ENCODE measurements around the gene DHDH. TPM values are rescaled to one million over a fixed set of nuclear protein-coding genes. Genes with fewer than 3 reads are reported as not detected.

DHDH gene
- total RNA-seq, 1 donor from 2014 or later = not detected

DNA sequence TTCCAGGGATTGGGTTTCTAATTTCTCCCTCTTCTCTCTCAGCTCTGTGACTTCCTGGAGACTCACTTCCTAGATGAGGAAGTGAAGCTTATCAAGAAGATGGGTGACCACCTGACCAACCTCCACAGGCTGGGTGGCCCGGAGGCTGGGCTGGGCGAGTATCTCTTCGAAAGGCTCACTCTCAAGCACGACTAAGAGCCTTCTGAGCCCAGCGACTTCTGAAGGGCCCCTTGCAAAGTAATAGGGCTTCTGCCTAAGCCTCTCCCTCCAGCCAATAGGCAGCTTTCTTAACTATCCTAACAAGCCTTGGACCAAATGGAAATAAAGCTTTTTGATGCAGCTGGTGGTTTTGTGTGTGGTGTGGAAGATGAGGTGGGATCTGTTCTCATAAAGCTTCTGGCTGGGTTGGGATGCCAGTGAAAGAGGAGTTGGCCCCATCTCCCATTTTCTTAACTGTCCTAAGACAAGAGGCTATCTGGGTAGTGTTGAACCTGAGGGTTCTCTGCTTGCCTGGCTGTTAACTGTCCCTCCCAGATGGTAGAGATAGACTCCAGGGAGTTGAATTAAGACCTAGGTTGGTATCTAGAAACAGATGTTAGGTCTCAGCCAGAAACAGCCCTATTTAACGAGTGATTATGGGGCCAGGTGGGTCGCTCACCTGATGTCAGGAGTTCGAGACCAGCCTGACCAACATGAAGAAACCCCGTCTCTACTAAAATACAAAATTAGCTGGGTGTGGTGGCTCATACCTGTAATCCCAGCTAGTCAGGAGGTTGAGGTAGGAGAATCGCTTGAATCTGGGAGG lies 33.2 kb downstream of the DHDH start:
- DNase-seq (ENCODE audit: low read depth in 2 of 2) = no peak

DNA sequence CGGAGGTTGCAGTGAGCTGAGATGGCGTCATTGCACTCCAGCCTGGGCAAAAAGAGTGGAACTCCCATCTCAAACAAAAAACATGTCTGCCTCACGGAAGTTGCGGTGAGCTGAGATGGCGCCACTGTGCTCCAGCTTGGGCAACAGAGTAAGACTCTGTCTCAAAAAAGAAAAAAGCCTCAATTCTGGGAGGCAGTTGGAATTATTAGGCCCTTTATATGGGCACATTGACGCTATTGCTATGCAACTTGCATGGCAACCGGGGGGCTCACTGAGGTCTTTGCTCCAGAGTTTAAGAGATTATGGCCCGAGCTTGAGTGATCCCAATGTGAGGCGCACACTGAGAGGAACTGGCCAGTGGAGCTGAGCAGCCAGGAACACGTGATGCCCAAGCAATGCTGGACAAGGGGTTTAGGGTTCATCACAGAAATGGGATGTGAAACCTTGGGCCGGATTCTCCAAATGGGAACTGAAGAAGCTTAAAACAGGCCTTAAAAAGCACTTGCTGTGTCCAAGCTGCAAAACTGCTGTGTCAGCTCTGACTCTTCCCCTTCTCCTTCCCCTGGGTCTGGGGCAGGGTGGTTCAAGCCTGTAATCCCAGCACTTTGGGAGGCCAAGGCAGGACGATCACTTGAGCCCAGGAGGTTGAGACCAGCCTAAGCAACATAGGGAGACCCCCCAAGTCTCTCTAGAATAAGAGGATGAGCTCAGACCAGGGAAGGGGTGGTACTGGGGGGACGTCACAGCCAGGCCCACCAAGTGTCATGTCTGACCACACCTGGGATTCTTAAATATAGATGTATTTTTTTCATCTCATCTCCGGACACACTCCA lies 34.1 kb downstream of the DHDH start:
- no peak for DNase-seq (ENCODE audit: low read depth in 2 of 2)

DNA sequence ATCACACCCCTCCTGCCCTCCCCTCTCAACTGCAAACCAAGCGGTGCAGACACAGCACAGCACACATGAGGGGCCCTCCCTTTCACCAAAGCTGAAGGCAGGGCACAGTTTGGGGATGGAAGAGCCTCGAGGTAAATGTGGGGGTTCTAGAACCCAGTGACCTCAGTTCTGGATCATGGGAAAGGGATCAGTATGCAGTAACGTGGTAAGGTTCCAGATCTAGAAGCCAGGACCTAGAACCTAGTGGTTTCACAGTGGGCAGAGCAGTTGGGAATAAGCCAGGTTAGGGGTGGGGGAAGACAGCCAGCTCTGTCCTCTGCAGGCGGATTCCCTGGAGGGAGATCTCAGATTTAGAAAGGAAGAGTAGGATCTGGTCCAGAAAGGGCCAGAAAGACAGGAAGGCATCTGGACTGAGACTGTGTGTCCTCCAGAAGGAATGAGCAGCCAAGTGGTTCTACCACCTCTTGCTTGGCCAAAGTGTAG lies 34.7 kb downstream of the DHDH start:
- DNase-seq (ENCODE audit: low read depth in 2 of 2) = no peak

- no peak for DNase-seq (ENCODE audit: low read depth in 2 of 2)
Observed at GRCh38 chr19:48968813-48969218, 35.3 kb downstream of the DHDH start.

- peak in 1 of 2 donors; percentile 48 for DNase-seq (ENCODE audit: low read depth in 2 of 2)
Observed at GRCh38 chr19:48969276-48970138, 36.0 kb downstream of the DHDH start.

DNA sequence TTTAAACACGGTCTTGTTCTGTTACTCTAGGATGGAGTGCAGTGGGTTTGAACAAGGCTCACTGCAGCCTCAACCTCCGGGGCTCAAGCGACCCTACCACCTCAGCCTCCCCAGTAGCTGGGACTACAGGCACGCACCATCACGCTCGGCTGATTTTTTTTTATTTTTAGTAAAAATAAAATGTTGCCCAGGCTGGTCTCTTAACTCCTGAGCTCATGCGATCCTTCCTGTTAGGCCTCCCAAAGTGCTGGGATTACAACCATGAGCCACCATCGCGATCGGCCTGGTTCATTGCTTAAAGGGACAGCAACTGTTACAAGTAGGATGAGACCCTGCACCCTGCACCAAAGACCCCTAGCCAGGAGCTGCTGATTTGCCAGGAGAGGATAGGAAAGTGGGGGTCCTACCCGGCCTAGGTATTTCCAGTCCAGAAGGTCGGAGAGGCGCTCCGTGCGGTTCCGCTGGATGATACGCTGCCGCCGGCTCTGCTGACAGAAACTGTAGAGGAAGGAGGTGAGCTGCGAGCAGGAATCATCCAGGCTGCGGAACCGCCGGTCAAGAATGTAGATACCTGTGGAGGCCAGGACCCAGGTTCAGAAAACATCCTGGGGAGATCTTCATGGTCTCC lies 36.8 kb downstream of the DHDH start:
- no peak for DNase-seq (ENCODE audit: low read depth in 2 of 2)

- DNase-seq (ENCODE audit: low read depth in 2 of 2) = peak; percentile 51 to 86
Observed at GRCh38 chr19:48970923-48971395, 37.5 kb downstream of the DHDH start.

GRCh38 chr19:48975947-48976847 lies 42.7 kb downstream of the DHDH start:
- peak in 1 of 2 donors; percentile 44 for DNase-seq (ENCODE audit: low read depth in 2 of 2)

DNA sequence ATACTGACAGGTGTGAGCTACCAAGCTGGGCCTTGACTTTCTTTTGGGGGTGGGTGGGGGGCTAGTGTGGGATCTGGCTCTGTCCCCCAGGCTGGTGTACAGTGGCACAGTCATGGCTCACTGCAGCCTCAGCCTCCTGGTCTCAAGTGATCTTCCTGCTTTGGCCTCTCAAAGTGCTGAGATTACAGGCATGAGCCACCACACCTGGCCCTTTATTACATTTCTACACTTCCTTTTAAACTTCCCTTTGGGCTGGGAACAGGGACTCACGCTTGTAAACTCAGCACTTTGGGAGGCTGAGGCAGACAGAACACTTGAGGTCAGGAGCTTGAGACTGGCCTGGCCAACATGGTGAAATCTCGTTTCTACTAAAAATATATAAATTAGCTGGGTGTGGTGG lies 43.6 kb downstream of the DHDH start:
- DNase-seq (ENCODE audit: low read depth in 2 of 2) = no peak

- no peak for DNase-seq (ENCODE audit: low read depth in 2 of 2)
Observed at GRCh38 chr19:48982280-48982679, 48.8 kb downstream of the DHDH start.

GRCh38 chr19:48985711-48986110 lies 52.2 kb downstream of the DHDH start:
- DNase-seq (ENCODE audit: low read depth in 2 of 2) = no peak

DNA sequence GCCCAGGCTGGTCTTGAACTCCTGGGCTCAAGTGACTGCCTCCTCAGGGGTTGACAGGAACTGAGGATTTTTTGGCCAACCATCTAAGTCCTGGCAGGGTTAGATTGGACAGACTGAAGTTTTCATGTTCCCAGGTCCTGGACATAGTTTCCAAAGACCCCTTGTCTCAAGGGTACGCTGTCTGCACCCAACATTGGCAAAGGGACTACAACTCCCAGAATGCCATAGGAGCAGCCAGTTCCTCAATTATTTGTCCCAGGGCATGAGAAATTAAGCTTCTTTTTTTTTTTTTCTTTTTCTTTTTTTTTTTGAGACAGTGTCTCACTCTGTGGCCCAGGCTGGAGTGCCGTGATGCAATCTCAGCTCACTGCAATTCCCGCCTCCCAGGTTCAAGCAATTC lies 52.7 kb downstream of the DHDH start:
- no peak for DNase-seq (ENCODE audit: low read depth in 2 of 2)

GRCh38 chr19:48987323-48987722 lies 53.8 kb downstream of the DHDH start:
- no peak for DNase-seq (ENCODE audit: low read depth in 2 of 2)

GRCh38 chr19:48988286-48988685 lies 54.8 kb downstream of the DHDH start:
- DNase-seq (ENCODE audit: low read depth in 2 of 2) = no peak

DNA sequence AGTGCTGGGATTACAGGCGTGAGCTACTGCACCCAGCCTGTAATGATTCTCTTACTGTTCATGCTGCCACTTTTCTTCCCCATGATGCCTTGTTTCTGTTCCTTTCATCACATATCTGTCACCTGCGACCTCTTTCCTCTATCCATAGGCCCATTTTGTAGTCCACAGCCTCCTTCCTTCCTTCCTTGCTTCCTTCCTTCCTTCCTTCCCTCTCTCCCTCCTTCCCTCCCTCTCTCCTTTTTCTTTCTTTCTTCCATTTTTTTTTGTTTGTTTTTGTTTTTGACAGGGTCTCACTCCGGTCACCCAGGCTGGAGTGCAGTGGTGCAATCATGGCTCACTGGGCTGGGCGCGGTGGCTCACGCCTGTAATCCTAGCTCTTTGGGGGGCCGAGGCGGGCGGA lies 55.4 kb downstream of the DHDH start:
- no peak for DNase-seq (ENCODE audit: low read depth in 2 of 2)

GRCh38 chr19:48989701-48990291 lies 56.3 kb downstream of the DHDH start:
- DNase-seq (ENCODE audit: low read depth in 2 of 2) = no peak

- no peak for DNase-seq (ENCODE audit: low read depth in 2 of 2)
Observed at GRCh38 chr19:48990400-48990799, 56.9 kb downstream of the DHDH start.

GRCh38 chr19:48991011-48991609 lies 57.6 kb downstream of the DHDH start:
- DNase-seq (ENCODE audit: low read depth in 2 of 2) = no peak

Measured in dermis microvascular lymphatic vessel endothelial cell (primary cell).